Endothelial cell of umbilical vein (primary cell): ENCODE measurements around the gene ZNF487. TPM values are rescaled to one million over a fixed set of nuclear protein-coding genes. Genes with fewer than 3 reads are reported as not detected.

Source experiments
- BruUV-seq: library from RNA; stranded (reverse); fragments of 400-500 nt; replicated peaks from 2 replicates; lab custom pipeline; 2021; lab: Mats Ljungman, UMichigan
- CTCF ChIA-PET: fragments of 300-600, 350-600 bp; sonication (Branson Sonifier 250); formaldehyde crosslinking; loops from one replicate; lab custom pipeline; 2021; ENCODE audit warnings: antibody characterized with exemption, inconsistent platforms; lab: Charles Lee
- POLR2A ChIA-PET: fragments of 300-600, 350-600 bp; sonication (Branson Sonifier 250); formaldehyde crosslinking; loops from one replicate; lab custom pipeline; 2021; ENCODE audit warnings: antibody characterized with exemption, inconsistent platforms; lab: Charles Lee
- DNase-seq: peaks from one replicate; pipeline ENCODE4 v3.0.0-alpha.2; 2011; ENCODE audit warnings: low read depth, low spot score
- FAIRE-seq: peaks from 2 replicates; lab custom pipeline; 2011; peaks lifted over from hg19 to GRCh38; lab: Jason Lieb, UNC
- H2AFZ ChIP-seq: 2 replicates; pipeline ENCODE4 v1.6.0; 2012; ENCODE audit warnings: low read depth, low read length, control low read depth, inconsistent platforms
- H3K27ac ChIP-seq: 2 replicates; pipeline ENCODE4 v1.5.1; 2011; ENCODE audit warnings: low read depth, mild to moderate bottlenecking, control low read depth, low read length, moderate library complexity; ENCODE audit not compliant: insufficient read depth
- H3K27me3 ChIP-seq, 2 experiments: 2 replicates each; pipeline versions ENCODE4 v1.6.0 to v1.6.1; 2011; ENCODE audit warnings: low read length in 2 of 2, mixed read lengths in 1 of 2; ENCODE audit not compliant: control insufficient read depth in 2 of 2, insufficient read depth in 2 of 2
- H3K36me3 ChIP-seq, 2 experiments: 2 replicates in 1 of 2; 3 replicates in 1 of 2; pipeline ENCODE4 v1.5.1; 2011; ENCODE audit warnings: low read length in 2 of 2, mild to moderate bottlenecking in 1 of 2, moderate library complexity in 1 of 2; ENCODE audit not compliant: control insufficient read depth in 2 of 2, insufficient read depth in 2 of 2; ENCODE audit errors: extremely low read depth in 1 of 2
- H3K4me1 ChIP-seq: 3 replicates; pipeline ENCODE4 v1.5.1; 2011; ENCODE audit warnings: mild to moderate bottlenecking, low read length; ENCODE audit not compliant: control insufficient read depth, insufficient read depth; ENCODE audit errors: extremely low read depth
- H3K4me2 ChIP-seq: 2 replicates; pipeline ENCODE4 v1.6.1; 2011; ENCODE audit warnings: low read length, control low read depth, mixed read lengths; ENCODE audit not compliant: insufficient read depth
- H3K4me3 ChIP-seq, 3 experiments: fragments of 200-600 bp in 1 of 3; sonication (generic), shearing (Covaris generic) in 1 of 3; replicated peaks in 1 of 3; 2 replicates each; pipeline ENCODE4 v1.5.1; 2011 to 2016; ENCODE audit warnings: control low read depth in 3 of 3, low read length in 3 of 3, mild to moderate bottlenecking in 2 of 3, inconsistent platforms in 1 of 3, low read depth in 1 of 3, moderate library complexity in 1 of 3; ENCODE audit not compliant: insufficient read depth in 1 of 3
- H3K79me2 ChIP-seq: 2 replicates; pipeline ENCODE4 v1.6.0; 2012; ENCODE audit warnings: low read length, inconsistent platforms; ENCODE audit not compliant: control insufficient read depth, insufficient read depth
- H3K9ac ChIP-seq: replicated peaks from 2 replicates; pipeline ENCODE3; 2011; ENCODE audit warnings: low read length, control low read depth; ENCODE audit not compliant: insufficient read depth; ENCODE audit errors: extremely low read depth
- H3K9me1 ChIP-seq: replicated peaks from 3 replicates; pipeline ENCODE4 v1.6.0; 2011; ENCODE audit warnings: mild to moderate bottlenecking, low read length; ENCODE audit not compliant: control insufficient read depth, insufficient read depth; ENCODE audit errors: extremely low read depth
- H3K9me3 ChIP-seq: replicated peaks from 2 replicates; pipeline ENCODE4 v1.5.1; 2012; ENCODE audit warnings: low read length, inconsistent platforms; ENCODE audit not compliant: control insufficient read depth, insufficient read depth
- H4K20me1 ChIP-seq: replicated peaks from 2 replicates; pipeline ENCODE3; 2011; ENCODE audit warnings: mild to moderate bottlenecking, low read length; ENCODE audit not compliant: control insufficient read depth, insufficient read depth; ENCODE audit errors: extremely low read depth
- CTCF ChIP-seq, 2 donors: IDR thresholded peaks; 1 replicate in 1 of 2; 2 replicates in 1 of 2; pipeline ENCODE4 v1.5.1; 2011; ENCODE audit warnings: low read length in 2 of 2, mild to moderate bottlenecking in 2 of 2, moderate library complexity in 2 of 2, control low read depth in 1 of 2, inconsistent platforms in 1 of 2, low read depth in 1 of 2; ENCODE audit not compliant: insufficient read depth in 1 of 2; ENCODE audit errors: extremely low read depth in 1 of 2
- EZH2 ChIP-seq: IDR thresholded peaks from 2 replicates; pipeline ENCODE4 v1.6.1; 2012; ENCODE audit warnings: borderline replicate concordance, low read depth, mild to moderate bottlenecking, moderate library complexity, low read length, inconsistent platforms; ENCODE audit not compliant: severe bottlenecking
- FOS ChIP-seq: IDR thresholded peaks from 2 replicates; pipeline ENCODE4 v1.6.1; 2011; ENCODE audit warnings: mild to moderate bottlenecking, low read length, moderate library complexity, borderline replicate concordance; ENCODE audit not compliant: insufficient read depth
- GATA2 ChIP-seq: IDR thresholded peaks from 2 replicates; pipeline ENCODE4 v1.7.0; 2011; ENCODE audit warnings: low read depth, mild to moderate bottlenecking, moderate library complexity, mixed read lengths, low read length; ENCODE audit not compliant: insufficient read length, insufficient read depth
- JUN ChIP-seq: IDR thresholded peaks from 2 replicates; pipeline ENCODE4 v1.6.1; 2011; ENCODE audit warnings: borderline replicate concordance, low read depth; ENCODE audit not compliant: insufficient read length, insufficient read depth
- MAX ChIP-seq: IDR thresholded peaks from 2 replicates; pipeline ENCODE4 v1.6.1; 2011; ENCODE audit not compliant: insufficient read depth, insufficient read length
- MYC ChIP-seq: IDR thresholded peaks from one replicate; pipeline ENCODE4 v1.6.1; 2011; ENCODE audit warnings: mild to moderate bottlenecking, low read depth, low read length
- POLR2A ChIP-seq: IDR thresholded peaks from 2 replicates; pipeline ENCODE4 v1.6.1; 2012; ENCODE audit warnings: low read depth, mild to moderate bottlenecking, control low read depth, low read length
- POLR2AphosphoS5 ChIP-seq: IDR thresholded peaks from 2 replicates; pipeline ENCODE4 v1.6.1; 2012; ENCODE audit warnings: low read depth, mild to moderate bottlenecking, control low read depth, low read length, moderate library complexity; ENCODE audit not compliant: insufficient read depth
- dilution Hi-C: fragments of 300-500 bp; cut with MboI; formaldehyde crosslinking; loops from one replicate; pipeline ENCODE4 v1.15.0; 2019; ENCODE audit warnings: low sequenced_read_pairs; ENCODE audit not compliant: extremely low pct_ligation_motif_present
- intact Hi-C: fragments of 100-400 bp; cut with micrococcal nuclease; formaldehyde crosslinking; loops from one replicate; pipeline ENCODE4 v1.10.0; 2022
- polyA plus RNA-seq, 4 experiments: library from polyadenylated mRNA; depleted of rRNA in 3 of 4; stranded (reverse) in 3 of 4; unstranded in 1 of 4; fragments of >200 nt; gene quantifications; 2 replicates each; pipeline versions ENCODE4 v1.2.1 to v1.2.3, GENCODE V29; 2011 to 2012; ENCODE audit warnings: missing spikeins in 1 of 4
- total RNA-seq: library from RNA; stranded (reverse); gene quantifications from 2 replicates; pipeline ENCODE4 v1.2.3, GENCODE V29; 2021

Gene ZNF487
- total and polyA plus RNA-seq, 2 donors (not counting 3 experiments of a cell fraction or from before 2014, with no cell fraction given), result 2.1 to 2.6 TPM

- no peak for DNase-seq
- BruUV-seq, result TSS peak; percentile 34
- TF ChIP-seq POLR2AphosphoS5, result no peak
- no peak for TF ChIP-seq JUN
- no peak for TF ChIP-seq CTCF (IDR thresholded peaks at IDR 0.05; ENCODE audit: extremely low read depth in 1 of 2, insufficient read depth in 1 of 2, low read depth in 1 of 2, low read length in 2 of 2)
- no peak for TF ChIP-seq EZH2
- TF ChIP-seq MAX, result no peak
- TF ChIP-seq POLR2A, result no peak
- no peak for TF ChIP-seq GATA2
- no peak for TF ChIP-seq FOS
- TF ChIP-seq MYC, result no peak
- CTCF ChIA-PET, result interaction anchor here (1.3 to 1.7 kb wide), 2 partner anchors 11 to 24 kb away, joined by 4 to 6 read pairs; partner anchors contain the start of gene HNRNPF
- Histone ChIP-seq H3K4me3 (peak overlapping the region in 2 of 3 experiments; percentile 37 to 51), H3K4me1 (peaks cover 16% of the 10 kb centered on the region), H3K27me3 (no peaks in the 10 kb centered on the region), H3K36me3 (no peaks in the 10 kb centered on the region), H3K9me3 (no peaks in the 10 kb centered on the region), H3K9ac (peak overlapping the region; percentile 72), H3K9me1 (no peaks in the 10 kb centered on the region), H3K4me2 (peak overlapping the region; percentile 76), H3K27ac (peak overlapping the region; percentile 68), H4K20me1 (no peaks in the 10 kb centered on the region), H3K79me2 (no peaks in the 10 kb centered on the region), H2AFZ (peak overlapping the region; percentile 86)
- POLR2A ChIA-PET, result interaction anchor here (0.6 to 1.4 kb wide), 3 partner anchors 11 to 19 kb away, joined by 3 to 6 read pairs (median 4); partner anchors contain the start of genes HNRNPF and ZNF487
- no peak for FAIRE-seq
- intact Hi-C loops (loop anchor here (1.0 kb wide), 3 partner anchors 11 to 23 kb away; partner anchors contain the start of gene HNRNPF), dilution Hi-C loops (no loop called here)
Measured at GRCh38 chr10:43419997-43420368, 16.9 kb upstream of the ZNF487 start.
